SK-N-SH (cell line): ENCODE data around the gene JAZF1. TPM values are rescaled to one million over a fixed set of nuclear protein-coding genes. Genes with fewer than 3 reads are reported as not detected.

Experiments
- CTCF ChIA-PET: fragments of 300-600, 350-600 bp; formaldehyde crosslinking; extraction: SDS; loops from one replicate; lab custom pipeline; 2021; lab: Yijun Ruan, JAX
- POLR2A ChIA-PET: fragments of 350-600 bp; sonication (Branson Sonifier 250); formaldehyde crosslinking; extraction: SDS; loops from one replicate; lab custom pipeline; 2020; ENCODE audit warnings: antibody characterized with exemption, inconsistent platforms; lab: Yijun Ruan, JAX
- DNase-seq: peaks from one replicate; pipeline ENCODE4 v3.0.0; 2012
- H2AFZ ChIP-seq: fragments of 200-600 bp; sonication (generic); 2 replicates; pipeline ENCODE4 v1.8.1; 2016; ENCODE audit warnings: antibody characterized with exemption, mild to moderate bottlenecking, low read depth
- H3F3A ChIP-seq: fragments of 200-600 bp; sonication (generic); replicated peaks from 2 replicates; pipeline ENCODE3; 2016; ENCODE audit warnings: antibody characterized with exemption, mild to moderate bottlenecking; ENCODE audit not compliant: insufficient read depth
- H3K27ac ChIP-seq, 2 experiments: fragments of 200-500 bp in 1 of 2; fragments of 200-600 bp in 1 of 2; sonication (Bioruptor generic) in 1 of 2; sonication (generic), shearing (Covaris generic) in 1 of 2; 2 replicates each; pipeline versions ENCODE4 v1.5.1 to v1.6.1; 2014 to 2016; ENCODE audit warnings: low read depth in 2 of 2, inconsistent platforms in 1 of 2, low read length in 1 of 2, mild to moderate bottlenecking in 1 of 2, mixed read lengths in 1 of 2
- H3K27me3 ChIP-seq: fragments of 200-600 bp; sonication (generic), shearing (Covaris generic); 2 replicates; pipeline ENCODE4 v1.6.1; 2016; ENCODE audit warnings: mixed run types; ENCODE audit not compliant: insufficient read depth
- H3K36me3 ChIP-seq, 2 experiments: fragments of 200-500 bp in 1 of 2; fragments of 200-600 bp in 1 of 2; sonication (Bioruptor generic) in 1 of 2; sonication (generic) in 1 of 2; replicated peaks in 1 of 2; 2 replicates each; pipeline versions ENCODE3 to v1.5.1; 2014 to 2016; ENCODE audit warnings: low read length in 1 of 2, mild to moderate bottlenecking in 1 of 2; ENCODE audit not compliant: insufficient read depth in 2 of 2, control insufficient read depth in 1 of 2
- H3K4me1 ChIP-seq, 2 experiments: fragments of 200-500 bp in 1 of 2; fragments of 200-600 bp in 1 of 2; sonication (Bioruptor generic) in 1 of 2; sonication (generic), shearing (Covaris generic) in 1 of 2; 2 replicates each; pipeline versions ENCODE4 v1.5.1 to v1.6.1; 2014 to 2016; ENCODE audit warnings: low read depth in 1 of 2, low read length in 1 of 2, mixed run types in 1 of 2; ENCODE audit not compliant: insufficient read depth in 2 of 2, control insufficient read depth in 1 of 2
- H3K4me2 ChIP-seq: fragments of 200-600 bp; sonication (generic), shearing (Covaris generic); 2 replicates; pipeline ENCODE4 v1.6.1; 2017; ENCODE audit warnings: mixed run types
- H3K4me3 ChIP-seq, 2 experiments: fragments of 200-500 bp in 1 of 2; fragments of 200-600 bp in 1 of 2; sonication (Bioruptor generic) in 1 of 2; sonication (generic), shearing (Covaris generic) in 1 of 2; 2 replicates each; pipeline versions ENCODE4 v1.5.1 to v1.8.1; 2014 to 2016; ENCODE audit warnings: low read depth in 2 of 2, inconsistent platforms in 1 of 2, low read length in 1 of 2, mild to moderate bottlenecking in 1 of 2, mixed read lengths in 1 of 2, moderate library complexity in 1 of 2
- H3K79me2 ChIP-seq: fragments of 200-600 bp; sonication (generic); 2 replicates; pipeline ENCODE4 v1.8.1; 2017; ENCODE audit warnings: mild to moderate bottlenecking; ENCODE audit not compliant: insufficient read depth
- H3K9ac ChIP-seq: fragments of 200-600 bp; sonication (generic); 2 replicates; pipeline ENCODE4 v1.6.1; 2017; ENCODE audit warnings: mixed run types
- H3K9me2 ChIP-seq: fragments of 200-600 bp; sonication (generic); 2 replicates; pipeline ENCODE4 v1.6.1; 2017; ENCODE audit warnings: mixed run types
- H3K9me3 ChIP-seq: fragments of 200-600 bp; sonication (generic); 2 replicates; pipeline ENCODE4 v1.6.1; 2017; ENCODE audit warnings: mixed run types, mild to moderate bottlenecking, moderate library complexity
- H4K20me1 ChIP-seq: fragments of 200-600 bp; sonication (generic); 2 replicates; pipeline ENCODE4 v1.6.1; 2017; ENCODE audit warnings: mild to moderate bottlenecking, mixed run types; ENCODE audit not compliant: insufficient read depth
- CHD2 ChIP-seq: fragments of 150-350 bp; IDR thresholded peaks from 2 replicates; pipeline ENCODE4 v1.6.1; 2018; ENCODE audit warnings: low read length; ENCODE audit not compliant: partially characterized antibody
- ELF1 ChIP-seq: IDR thresholded peaks from 2 replicates; pipeline ENCODE4 v1.4.0; 2012
- EZH2phosphoT487 ChIP-seq: fragments of 200-600 bp; sonication (generic); IDR thresholded peaks from 2 replicates; pipeline ENCODE4 v1.6.1; 2017; ENCODE audit warnings: low read depth, mixed run types, mild to moderate bottlenecking, antibody characterized with exemption, moderate library complexity, borderline replicate concordance
- FOXJ3 ChIP-seq: sonication (generic); formaldehyde crosslinking; IDR thresholded peaks from 2 replicates; pipeline ENCODE4 v1.5.1; 2020; ENCODE audit warnings: mild to moderate bottlenecking, missing genetic modification reagents
- FOXM1 ChIP-seq: IDR thresholded peaks from 2 replicates; pipeline ENCODE4 v1.4.0; 2012; ENCODE audit warnings: low read depth, mild to moderate bottlenecking
- GATA2 ChIP-seq: sonication (generic); formaldehyde crosslinking; IDR thresholded peaks from 2 replicates; pipeline ENCODE4 v1.5.0; 2020; ENCODE audit warnings: mild to moderate bottlenecking, missing genetic modification reagents
- MEF2A ChIP-seq: IDR thresholded peaks from 2 replicates; pipeline ENCODE4 v1.4.0; 2012; ENCODE audit warnings: low read depth, borderline replicate concordance
- NFIC ChIP-seq: IDR thresholded peaks from 2 replicates; pipeline ENCODE4 v1.4.0; 2012; ENCODE audit warnings: borderline replicate concordance
- POLR2AphosphoS5 ChIP-seq: IDR thresholded peaks from 2 replicates; pipeline ENCODE4 v1.6.1; 2012; ENCODE audit warnings: low read depth, low read length
- RCOR1 ChIP-seq: fragments of 150-350 bp; IDR thresholded peaks from 2 replicates; pipeline ENCODE4 v1.6.1; 2017; ENCODE audit warnings: antibody characterized with exemption, low read length
- RFX5 ChIP-seq: IDR thresholded peaks from 2 replicates; pipeline ENCODE4 v1.6.1; 2012; ENCODE audit warnings: mild to moderate bottlenecking, improper control_type of control experiment, low read length
- RXRA ChIP-seq: IDR thresholded peaks from 2 replicates; pipeline ENCODE4 v1.4.0; 2012; ENCODE audit warnings: low read depth, mild to moderate bottlenecking, borderline replicate concordance
- SIN3A ChIP-seq: IDR thresholded peaks from 2 replicates; pipeline ENCODE4 v1.6.1; 2012; ENCODE audit warnings: low read depth, mild to moderate bottlenecking, low read length, moderate library complexity, borderline replicate concordance
- TAF1 ChIP-seq: IDR thresholded peaks from 2 replicates; pipeline ENCODE4 v1.6.1; 2012; ENCODE audit warnings: low read depth, mild to moderate bottlenecking, low read length, moderate library complexity, borderline replicate concordance
- TCF12 ChIP-seq: IDR thresholded peaks from 2 replicates; pipeline ENCODE4 v1.4.0; 2012
- YY1 ChIP-seq: IDR thresholded peaks from 2 replicates; pipeline ENCODE4 v1.4.0; 2012; ENCODE audit warnings: low read depth, mild to moderate bottlenecking
- WGBS: methylation state at CpG from one replicate; pipeline ENCODE4 v1.1.6; 2017; ENCODE audit warnings: low lambda C conversion rate; 5-methylcytosine and 5-hydroxymethylcytosine counted together
- polyA plus RNA-seq, 3 experiments: library from polyadenylated mRNA; depleted of rRNA; stranded (reverse); fragments of >200 nt; gene quantifications; 2 replicates each; pipeline ENCODE4 v1.2.3, GENCODE V29; 2012
- TF ChIP-seq, protein P1 (sequence below): IDR thresholded peaks from 2 replicates; pipeline ENCODE4 v1.4.0; 2012; ENCODE audit warnings: low read depth, borderline replicate concordance
- TF ChIP-seq, protein P2 (sequence below): fragments of 150-350 bp; IDR thresholded peaks from 2 replicates; pipeline ENCODE4 v1.6.1; 2016; ENCODE audit warnings: mild to moderate bottlenecking, low read depth, low read length
- TF ChIP-seq, protein P3 (sequence below): IDR thresholded peaks from 2 replicates; pipeline ENCODE4 v1.4.0; 2012; ENCODE audit warnings: low read depth
- TF ChIP-seq, protein P4 (sequence below): fragments of 150-350 bp; IDR thresholded peaks from 2 replicates; pipeline ENCODE4 v1.6.1; 2017; ENCODE audit warnings: antibody characterized with exemption, low read length, low read depth, borderline replicate concordance

JAZF1 gene
- polyA plus RNA-seq, 1 of the 3 experiments (the other 2 are of a cell fraction) = 1.7 TPM

DNA sequence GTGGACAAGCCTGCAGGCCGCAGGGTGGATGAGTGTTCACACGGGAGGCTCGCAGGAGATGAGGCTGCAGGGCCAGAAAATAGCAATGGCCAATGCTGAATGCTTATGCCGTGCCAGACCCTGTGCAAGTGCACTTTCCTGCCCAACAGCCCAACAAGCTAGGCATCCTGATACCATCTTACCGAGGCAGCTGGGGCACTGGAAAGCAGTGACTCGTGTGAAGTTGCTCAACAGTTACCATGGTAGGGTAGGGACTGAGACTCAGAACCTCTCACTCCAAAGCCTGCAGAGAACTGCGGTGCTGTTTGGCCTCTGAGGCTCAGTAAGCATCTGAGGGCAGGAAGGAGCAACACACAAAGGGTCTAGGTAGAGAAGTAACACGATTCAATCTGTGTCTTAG, 43.7 kb downstream of the JAZF1 start:
- Histone ChIP-seq H3K27ac (no peak overlapping the region), H2AFZ (no peak overlapping the region), H4K20me1 (no peaks in the 10 kb centered on the region), H3K4me3 (no peak overlapping the region), H3K4me1 (peaks cover 0 to 24% of the 10 kb centered on the region in 2 experiments; a peak in 2 of 4 replicates), H3K9me2 (no peaks in the 10 kb centered on the region), H3K4me2 (no peak overlapping the region), H3K27me3 (no peaks in the 10 kb centered on the region), H3K79me2 (no peaks in the 10 kb centered on the region; the same call in 1 of the 2 replicates), H3F3A (no peaks in the 10 kb centered on the region), H3K9ac (no peak overlapping the region), H3K9me3 (no peaks in the 10 kb centered on the region), H3K36me3 (no peaks in the 10 kb centered on the region)
- 91% methylated on average over 8 of the region's 8 CpGs for WGBS
- no peak for DNase-seq
- TF ChIP-seq ELF1 (no peak), TAF1 (no peak), RCOR1 (no peak), SIN3A (no peak), FOXJ3 (CRISPR knock-in tag) (no peak), POLR2AphosphoS5 (no peak), RXRA (no peak), NFIC (no peak)
- TF ChIP-seq, protein P1, sequence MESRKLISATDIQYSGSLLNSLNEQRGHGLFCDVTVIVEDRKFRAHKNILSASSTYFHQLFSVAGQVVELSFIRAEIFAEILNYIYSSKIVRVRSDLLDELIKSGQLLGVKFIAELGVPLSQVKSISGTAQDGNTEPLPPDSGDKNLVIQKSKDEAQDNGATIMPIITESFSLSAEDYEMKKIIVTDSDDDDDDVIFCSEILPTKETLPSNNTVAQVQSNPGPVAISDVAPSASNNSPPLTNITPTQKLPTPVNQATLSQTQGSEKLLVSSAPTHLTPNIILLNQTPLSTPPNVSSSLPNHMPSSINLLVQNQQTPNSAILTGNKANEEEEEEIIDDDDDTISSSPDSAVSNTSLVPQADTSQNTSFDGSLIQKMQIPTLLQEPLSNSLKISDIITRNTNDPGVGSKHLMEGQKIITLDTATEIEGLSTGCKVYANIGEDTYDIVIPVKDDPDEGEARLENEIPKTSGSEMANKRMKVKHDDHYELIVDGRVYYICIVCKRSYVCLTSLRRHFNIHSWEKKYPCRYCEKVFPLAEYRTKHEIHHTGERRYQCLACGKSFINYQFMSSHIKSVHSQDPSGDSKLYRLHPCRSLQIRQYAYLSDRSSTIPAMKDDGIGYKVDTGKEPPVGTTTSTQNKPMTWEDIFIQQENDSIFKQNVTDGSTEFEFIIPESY = no peak
- TF ChIP-seq, protein P2, sequence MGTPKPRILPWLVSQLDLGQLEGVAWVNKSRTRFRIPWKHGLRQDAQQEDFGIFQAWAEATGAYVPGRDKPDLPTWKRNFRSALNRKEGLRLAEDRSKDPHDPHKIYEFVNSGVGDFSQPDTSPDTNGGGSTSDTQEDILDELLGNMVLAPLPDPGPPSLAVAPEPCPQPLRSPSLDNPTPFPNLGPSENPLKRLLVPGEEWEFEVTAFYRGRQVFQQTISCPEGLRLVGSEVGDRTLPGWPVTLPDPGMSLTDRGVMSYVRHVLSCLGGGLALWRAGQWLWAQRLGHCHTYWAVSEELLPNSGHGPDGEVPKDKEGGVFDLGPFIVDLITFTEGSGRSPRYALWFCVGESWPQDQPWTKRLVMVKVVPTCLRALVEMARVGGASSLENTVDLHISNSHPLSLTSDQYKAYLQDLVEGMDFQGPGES = no peak
- CTCF ChIA-PET = no interaction called here
- POLR2A ChIA-PET = no interaction called here

DNA sequence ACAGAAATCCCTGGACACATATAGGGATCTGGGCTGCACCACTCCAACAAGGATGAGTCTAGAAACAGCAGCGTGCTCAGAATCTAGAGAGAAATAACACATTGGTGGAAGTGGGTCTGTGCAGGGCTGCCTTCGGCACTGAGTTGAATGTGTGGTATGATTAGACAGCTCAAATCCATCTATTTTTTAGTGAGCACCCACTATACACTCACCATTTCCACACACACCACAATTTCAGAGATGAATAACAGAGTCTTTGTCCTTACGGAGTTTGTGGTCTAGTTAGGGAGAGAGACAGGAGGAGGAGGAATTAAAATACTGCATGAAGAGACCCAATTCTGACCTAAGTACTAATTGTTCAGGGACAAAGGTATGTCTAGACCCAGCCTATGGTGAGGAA, 44.2 kb downstream of the JAZF1 start:
- H3K4me1 ChIP-seq = peaks cover 0 to 24% of the 10 kb centered on the region in 2 experiments; a peak in 2 of 4 replicates
- 89% methylated on average over 3 of the region's 3 CpGs for WGBS

More for the DNA sequence above, 44.2 kb downstream of the JAZF1 start:
- no peaks in the 10 kb centered on the region for H3F3A ChIP-seq
- ChIA-PET CTCF (interaction anchor here (1.2 to 2.5 kb wide), 3 partner anchors 42 to 160 kb away, joined by 3 to 7 read pairs (median 4); no protein-coding TSS in a partner anchor), POLR2A (no interaction called here)
- H3K27ac ChIP-seq = no peak overlapping the region; a peak in 1 of 4 replicates
- no peaks in the 10 kb centered on the region for H4K20me1 ChIP-seq
- H3K9me3 ChIP-seq = no peaks in the 10 kb centered on the region
- DNase-seq = no peak
- no peaks in the 10 kb centered on the region; the same call in 1 of the 2 replicates for H3K79me2 ChIP-seq
- H2AFZ ChIP-seq = no peak overlapping the region
- no peak overlapping the region for H3K4me3 ChIP-seq
- TF ChIP-seq, protein P2 = no peak
- TF ChIP-seq TCF12 = no peak
- TF ChIP-seq RCOR1 = no peak
- no peak for TF ChIP-seq EZH2phosphoT487
- no peak for TF ChIP-seq YY1
- no peak for TF ChIP-seq RFX5
- no peak for TF ChIP-seq MEF2A
- TF ChIP-seq, protein P3, sequence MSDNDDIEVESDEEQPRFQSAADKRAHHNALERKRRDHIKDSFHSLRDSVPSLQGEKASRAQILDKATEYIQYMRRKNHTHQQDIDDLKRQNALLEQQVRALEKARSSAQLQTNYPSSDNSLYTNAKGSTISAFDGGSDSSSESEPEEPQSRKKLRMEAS = no peak
- no peak for TF ChIP-seq FOXM1
- TF ChIP-seq, protein P4, sequence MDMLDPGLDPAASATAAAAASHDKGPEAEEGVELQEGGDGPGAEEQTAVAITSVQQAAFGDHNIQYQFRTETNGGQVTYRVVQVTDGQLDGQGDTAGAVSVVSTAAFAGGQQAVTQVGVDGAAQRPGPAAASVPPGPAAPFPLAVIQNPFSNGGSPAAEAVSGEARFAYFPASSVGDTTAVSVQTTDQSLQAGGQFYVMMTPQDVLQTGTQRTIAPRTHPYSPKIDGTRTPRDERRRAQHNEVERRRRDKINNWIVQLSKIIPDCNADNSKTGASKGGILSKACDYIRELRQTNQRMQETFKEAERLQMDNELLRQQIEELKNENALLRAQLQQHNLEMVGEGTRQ = no peak
- no peak for TF ChIP-seq CHD2
- TF ChIP-seq ELF1 = no peak
- TF ChIP-seq RXRA = no peak
- no peak for TF ChIP-seq TAF1
- TF ChIP-seq GATA2 (CRISPR knock-in tag) = no peak
- no peak overlapping the region for H3K4me2 ChIP-seq
- H3K9me2 ChIP-seq = no peaks in the 10 kb centered on the region
- H3K27me3 ChIP-seq = no peaks in the 10 kb centered on the region
- H3K9ac ChIP-seq = no peak overlapping the region
- no peaks in the 10 kb centered on the region for H3K36me3 ChIP-seq
